Spinal cord (tissue), 10 donors: Measurements from ENCODE around the gene P2RY8. TPM values are rescaled to one million over a fixed set of nuclear protein-coding genes. Genes with fewer than 3 reads are reported as not detected.
"Not testable (repeated sequence)": the region's sequence is repeated elsewhere in the genome, so short reads cannot be mapped to it uniquely, and the experiment has no call there.

Source experiments
- DNase-seq, 6 donors: peaks; one replicate each; pipeline versions ENCODE4 v3.0.0 to v3.0.0-alpha.2; 2013 to 2015; ENCODE audit warnings: low spot score in 6 of 6, low read depth in 4 of 6
- H3K27ac ChIP-seq: one replicate; pipeline ENCODE4 v1.5.1; 2013; ENCODE audit warnings: low read depth, low read length, control low read depth
- H3K27me3 ChIP-seq: one replicate; pipeline ENCODE4 v1.6.1; 2013; ENCODE audit warnings: low read length; ENCODE audit not compliant: control insufficient read depth, insufficient read depth
- H3K36me3 ChIP-seq: one replicate; pipeline ENCODE4 v1.6.1; 2013; ENCODE audit warnings: low read length; ENCODE audit not compliant: control insufficient read depth, insufficient read depth
- H3K4me1 ChIP-seq: one replicate; pipeline ENCODE4 v1.6.1; 2013; ENCODE audit warnings: low read length; ENCODE audit not compliant: control insufficient read depth, insufficient read depth
- H3K4me3 ChIP-seq: one replicate; pipeline ENCODE4 v1.5.1; 2013; ENCODE audit warnings: low read depth, low read length, control low read depth
- H3K9me3 ChIP-seq: one replicate; pipeline ENCODE4 v1.6.1; 2013; ENCODE audit warnings: low read length; ENCODE audit not compliant: control insufficient read depth, insufficient read depth
- WGBS: methylation state at CpG from one replicate; pipeline ENCODE4 v1.1.5; 2013; ENCODE audit warnings: missing lambda C conversion rate; ENCODE audit not compliant: insufficient coverage; 5-methylcytosine and 5-hydroxymethylcytosine counted together
- polyA plus RNA-seq, 2 donors: library from polyadenylated mRNA; unstranded; fragments of 120-200 nt; gene quantifications; one replicate each; pipeline ENCODE4 v1.2.1, GENCODE V29; 2013; ENCODE audit not compliant: insufficient read length in 2 of 2
- total RNA-seq, 2 donors: library from RNA; depleted of rRNA in 1 of 2; stranded (reverse); fragments of 120-200 nt in 1 of 2; fragments of >200 nt in 1 of 2; gene quantifications; one replicate each; pipeline versions ENCODE4 v1.2.3 to v1.2.4, GENCODE V29; 2013 to 2014
- donor health status: healthy.

P2RY8 gene
- total and polyA plus RNA-seq, 4 donors = 0.10 to 1.5 (median 0.34) TPM

GRCh38 chrX:1545776-1546408 is 8.9 kb upstream of the P2RY8 start:
- H3K4me3 ChIP-seq = no peak overlapping the region
- no peaks in the 10 kb centered on the region for H3K4me1 ChIP-seq
- no peak for DNase-seq
- peaks cover 1% of the 10 kb centered on the region for H3K9me3 ChIP-seq
- H3K36me3 ChIP-seq = no peaks in the 10 kb centered on the region
- H3K27ac ChIP-seq = no peak overlapping the region
- 91% methylated on average over 1 of the region's 2 CpGs for WGBS
- no peaks in the 10 kb centered on the region for H3K27me3 ChIP-seq

- Histone ChIP-seq H3K27me3 (no peaks in the 10 kb centered on the region), H3K27ac (no peak overlapping the region), H3K9me3 (no peaks in the 10 kb centered on the region), H3K4me1 (no peaks in the 10 kb centered on the region), H3K4me3 (no peak overlapping the region), H3K36me3 (no peaks in the 10 kb centered on the region)
- 91% methylated on average over 14 of the region's 22 CpGs for WGBS
- no peak for DNase-seq
These were observed 6.2 kb upstream of the P2RY8 start for GRCh38 chrX:1542994-1543725.

- H3K36me3 ChIP-seq, DNase-seq, H3K9me3 ChIP-seq, H3K27ac ChIP-seq, H3K4me3 ChIP-seq, H3K27me3 ChIP-seq, H3K4me1 ChIP-seq: not testable (repeated sequence)
- 100% methylated on average over 2 of the region's 14 CpGs for WGBS
These were observed 2.2 kb upstream of the P2RY8 start for GRCh38 chrX:1539146-1539545.

GRCh38 chrX:1537716-1538090 is 718 bp upstream of the P2RY8 start:
- WGBS = 86% methylated on average over 4 of the region's 7 CpGs
- DNase-seq, H3K9me3 ChIP-seq, H3K27ac ChIP-seq, H3K27me3 ChIP-seq, H3K4me1 ChIP-seq, H3K4me3 ChIP-seq, H3K36me3 ChIP-seq: not testable (repeated sequence)

- 79% methylated on average over 17 of the region's 17 CpGs for WGBS
- Histone ChIP-seq H3K4me3 (no peak overlapping the region), H3K27ac (no peak overlapping the region)
These were observed 314 bp downstream of the P2RY8 start for GRCh38 chrX:1536712-1537030.

GRCh38 chrX:1535241-1536041 is 1.5 kb downstream of the P2RY8 start:
- H3K36me3 ChIP-seq = no peaks in the 10 kb centered on the region
- no peaks in the 10 kb centered on the region for H3K27me3 ChIP-seq
- no peaks in the 10 kb centered on the region for H3K4me1 ChIP-seq
- no peak overlapping the region for H3K27ac ChIP-seq
- no peak for DNase-seq
- WGBS = 65% methylated on average over 15 of the region's 33 CpGs
- no peaks in the 10 kb centered on the region for H3K9me3 ChIP-seq
- H3K4me3 ChIP-seq = no peak overlapping the region

More at GRCh38 chrX:1536712-1537030, 314 bp downstream of the P2RY8 start:
- H3K27me3 ChIP-seq = no peaks in the 10 kb centered on the region
- H3K36me3 ChIP-seq = no peaks in the 10 kb centered on the region
- no peaks in the 10 kb centered on the region for H3K4me1 ChIP-seq
- no peak for DNase-seq
- H3K9me3 ChIP-seq = no peaks in the 10 kb centered on the region

- no peaks in the 10 kb centered on the region for H3K9me3 ChIP-seq
- no peaks in the 10 kb centered on the region for H3K4me1 ChIP-seq
- 56% methylated on average over 10 of the region's 22 CpGs for whole genome bisulfite sequencing
- H3K36me3 ChIP-seq = no peaks in the 10 kb centered on the region
- DNase-seq = no peak
- no peaks in the 10 kb centered on the region for H3K27me3 ChIP-seq
- no peak overlapping the region for H3K27ac ChIP-seq
- no peak overlapping the region for H3K4me3 ChIP-seq
These were observed 2.5 kb downstream of the P2RY8 start for GRCh38 chrX:1534301-1535168.

GRCh38 chrX:1533058-1533457 is 3.9 kb downstream of the P2RY8 start:
- no CpG with 5 or more reads among the region's 4 CpGs for WGBS
- Histone ChIP-seq H3K27ac (no peak overlapping the region), H3K27me3 (no peaks in the 10 kb centered on the region), H3K4me3 (no peak overlapping the region), H3K9me3 (no peaks in the 10 kb centered on the region), H3K4me1 (no peaks in the 10 kb centered on the region), H3K36me3 (no peaks in the 10 kb centered on the region)
- no peak for DNase-seq

- no peaks in the 10 kb centered on the region for H3K9me3 ChIP-seq
- no peaks in the 10 kb centered on the region for H3K27me3 ChIP-seq
- DNase-seq = no peak
- WGBS = 72% methylated on average over 9 of the region's 10 CpGs
- H3K27ac ChIP-seq = no peak overlapping the region
- H3K36me3 ChIP-seq = no peaks in the 10 kb centered on the region
- no peaks in the 10 kb centered on the region for H3K4me1 ChIP-seq
- H3K4me3 ChIP-seq = no peak overlapping the region
These were observed 5.7 kb downstream of the P2RY8 start for GRCh38 chrX:1531096-1531890.
